ENCODE data around the gene TRAK2.
"Not testable (repeated sequence)": the region's sequence is repeated elsewhere in the genome, so short reads cannot be mapped to it uniquely, and the experiment has no call there.

TRAK2 gene

GRCh38 chr2:201451292-201452057, at the start of gene TRAK2, which contains the start of gene STRADB:
Gene TRAK2, minus strand, starts transcription at chr2:201451458. Its CDS starts 30,951 bp downstream, at chr2:201420507.
Gene STRADB, plus strand, starts transcription at chr2:201451740. Its CDS starts 3,101 bp downstream, at chr2:201454841.
- peak; percentile 97 for DNase-seq

DNA sequence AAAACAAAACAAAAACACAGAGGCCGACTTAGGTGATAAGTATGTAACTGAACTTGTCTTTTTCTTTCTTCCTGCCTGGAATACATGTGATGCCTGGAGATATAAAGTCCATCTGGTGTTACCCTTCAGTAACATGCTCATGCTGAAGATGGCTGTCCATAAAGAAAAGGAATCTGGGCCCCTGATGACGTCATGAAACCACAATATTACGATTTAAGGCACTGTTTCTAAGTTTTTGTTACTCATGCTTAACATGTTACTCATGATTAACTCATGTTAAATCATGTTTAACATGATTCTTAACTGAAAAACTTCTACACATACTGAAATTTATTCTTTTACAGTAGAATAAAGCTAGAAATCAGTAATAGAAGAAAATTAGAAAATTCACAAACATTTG, 49.3 kb upstream of the TRAK2 start:
- DNase-seq: no peak

DNA sequence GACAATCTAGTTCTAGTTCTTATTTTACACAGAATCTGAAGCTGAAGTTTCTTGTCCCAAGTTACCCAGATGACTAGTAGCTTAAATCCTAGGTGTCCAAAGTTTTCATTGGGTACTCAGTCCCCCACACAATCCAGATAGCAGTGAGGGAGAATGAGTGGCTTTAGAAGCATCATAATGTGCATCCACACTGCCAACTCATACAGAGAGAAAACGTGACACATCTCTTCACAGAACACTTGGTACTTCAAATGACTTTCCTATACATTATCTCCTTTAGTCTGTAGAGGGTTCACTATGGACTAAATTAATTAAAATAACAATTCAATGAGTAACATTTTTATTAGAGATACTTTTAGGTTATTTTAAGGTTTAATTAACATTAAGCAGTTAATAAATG, 45.5 kb upstream of the TRAK2 start:
- DNase-seq: no peak

- DNase-seq: peak; percentile 24
Measured at GRCh38 chr2:201490291-201490690, 39.0 kb upstream of the TRAK2 start.

DNA sequence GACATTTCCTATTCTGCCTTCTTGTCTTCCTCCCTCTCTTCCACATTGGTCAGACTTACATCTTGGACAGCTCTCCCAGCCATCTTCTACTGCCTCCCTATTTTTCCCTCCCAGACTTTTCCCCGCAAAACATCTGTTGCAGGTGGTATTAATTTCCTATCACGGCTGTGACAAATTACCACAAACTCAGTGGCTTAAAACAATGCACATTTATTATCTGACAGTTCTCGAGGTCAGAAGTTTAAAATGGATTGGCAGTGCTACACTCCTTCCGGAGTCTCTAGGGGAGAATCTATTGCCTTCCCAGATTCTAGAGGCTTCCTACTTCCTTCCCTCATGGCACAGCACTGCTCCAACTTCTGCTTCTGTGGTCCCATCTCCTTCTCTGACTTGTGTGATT, 33.5 kb upstream of the TRAK2 start:
- no peak for DNase-seq

DNA sequence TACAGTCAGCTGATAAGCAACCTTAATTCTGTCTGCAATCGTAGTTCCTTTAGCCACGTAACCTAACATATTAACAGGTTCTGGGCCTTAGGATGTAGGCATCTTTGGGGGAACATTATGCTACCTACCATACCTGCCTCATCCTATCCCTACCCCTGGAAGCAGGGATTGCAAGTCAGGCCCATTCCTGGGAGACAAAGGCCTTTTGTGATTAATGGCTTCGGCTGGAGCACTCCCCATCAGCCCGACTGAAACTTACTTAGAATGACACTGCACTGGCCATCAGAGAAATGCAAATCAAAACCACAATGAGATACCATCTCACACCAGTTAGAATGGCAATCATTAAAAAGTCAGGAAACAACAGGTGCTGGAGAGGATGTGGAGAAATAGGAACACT, 32.5 kb upstream of the TRAK2 start:
- DNase-seq: not testable (repeated sequence)

GRCh38 chr2:201483342-201483741, 32.1 kb upstream of the TRAK2 start:
- no peak for DNase-seq

- no peak for DNase-seq
Measured at GRCh38 chr2:201482543-201482942, 31.3 kb upstream of the TRAK2 start.

GRCh38 chr2:201472411-201472810, 21.2 kb upstream of the TRAK2 start:
- DNase-seq: peak; percentile 49

- peak; percentile 9 for DNase-seq
Measured at GRCh38 chr2:201471732-201472393, 20.6 kb upstream of the TRAK2 start.

DNA sequence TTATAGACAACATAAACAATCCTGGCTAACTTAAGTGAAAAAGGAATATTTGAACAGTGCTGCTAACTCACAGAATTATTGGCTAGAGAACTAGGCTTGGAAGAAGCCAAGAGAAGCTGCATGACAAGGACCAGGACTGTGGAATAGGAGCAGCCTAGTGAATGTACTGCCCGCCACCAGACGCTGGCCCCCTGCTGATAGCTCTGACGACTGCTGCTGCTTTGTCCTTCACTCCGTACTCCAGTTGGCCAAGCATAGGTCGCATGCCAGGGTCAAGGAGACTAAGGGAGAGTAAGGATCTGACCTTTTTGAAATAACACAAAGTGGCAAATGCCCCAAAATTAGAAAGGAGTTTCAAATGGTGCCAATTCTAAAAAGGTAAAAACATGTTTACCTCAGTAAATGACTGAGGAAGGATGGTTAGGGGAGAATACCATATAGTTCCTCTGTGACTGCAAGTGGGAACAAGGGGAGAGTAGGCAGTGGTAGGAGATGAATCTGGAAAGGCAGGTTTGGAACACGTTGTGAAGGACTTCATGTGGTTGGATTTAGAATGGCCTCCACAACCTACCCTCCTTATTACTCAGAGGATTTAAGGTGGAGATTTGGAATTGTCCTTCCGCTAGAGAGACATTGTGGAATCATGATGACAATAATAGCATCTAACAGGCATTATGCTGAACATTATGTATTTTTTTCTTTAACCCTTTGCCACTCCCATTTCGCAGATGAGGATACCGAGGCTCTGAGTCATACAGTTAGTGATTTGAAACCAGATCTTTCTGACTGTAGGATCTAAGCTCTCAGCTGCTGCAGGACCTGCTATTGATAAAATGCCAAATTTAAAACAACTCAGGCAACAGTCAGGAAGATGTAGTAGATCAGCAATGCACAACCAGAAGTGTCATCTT, 19.8 kb upstream of the TRAK2 start:
- no peak for DNase-seq

DNA sequence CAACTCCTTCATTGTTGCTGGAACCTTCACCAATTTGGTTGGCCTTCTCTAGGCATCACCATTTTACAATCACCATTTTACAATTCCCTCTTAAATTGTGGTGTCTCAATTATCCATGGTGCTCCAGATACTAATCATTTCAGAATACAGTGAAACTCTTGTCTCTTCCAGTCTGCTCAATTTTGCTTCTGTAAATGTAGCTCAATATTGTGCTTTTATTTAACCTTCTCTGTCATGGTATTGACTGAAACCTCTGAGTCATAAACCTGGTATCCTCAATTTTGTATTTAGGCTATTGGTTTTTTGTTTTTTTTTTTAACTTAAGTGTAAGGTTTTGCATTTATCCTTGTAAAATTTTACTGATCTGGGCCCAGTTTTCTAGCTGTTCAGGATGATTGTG, 16.4 kb upstream of the TRAK2 start:
- DNase-seq: no peak

DNA sequence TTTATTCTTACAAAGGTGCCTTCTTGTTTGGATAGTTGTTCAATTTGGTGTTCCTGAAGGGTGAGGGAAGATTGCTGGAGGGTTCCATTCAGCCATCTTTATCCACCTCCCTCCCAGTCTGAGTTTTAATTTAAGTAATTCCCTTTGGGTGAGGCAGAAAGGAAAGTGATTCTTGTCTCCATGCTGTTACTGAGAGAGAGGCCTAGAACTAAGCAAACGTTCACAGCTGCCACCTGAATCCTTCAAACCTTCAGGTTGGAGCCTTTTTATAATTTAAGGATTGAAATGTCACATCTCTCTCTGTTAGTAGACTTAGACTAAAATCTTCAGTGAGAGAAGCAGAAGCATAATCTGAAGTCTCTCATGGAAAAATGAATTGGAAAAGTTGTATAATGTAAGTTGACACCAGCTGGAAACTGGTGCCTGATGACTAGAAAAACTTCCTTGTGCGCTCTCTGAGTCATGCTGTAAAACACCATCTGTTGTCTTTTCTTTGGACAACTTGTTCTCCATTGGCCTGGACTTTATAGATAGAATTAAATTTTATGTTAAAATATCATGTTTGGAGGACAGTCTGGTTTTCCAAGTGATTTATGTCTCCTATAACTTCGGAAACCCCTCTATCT, 14.9 kb upstream of the TRAK2 start:
- DNase-seq: peak; percentile 82

- peak; percentile 37 for DNase-seq
Measured at GRCh38 chr2:201465524-201465971, 14.3 kb upstream of the TRAK2 start.

GRCh38 chr2:201464547-201464946, 13.3 kb upstream of the TRAK2 start:
- DNase-seq: no peak

DNA sequence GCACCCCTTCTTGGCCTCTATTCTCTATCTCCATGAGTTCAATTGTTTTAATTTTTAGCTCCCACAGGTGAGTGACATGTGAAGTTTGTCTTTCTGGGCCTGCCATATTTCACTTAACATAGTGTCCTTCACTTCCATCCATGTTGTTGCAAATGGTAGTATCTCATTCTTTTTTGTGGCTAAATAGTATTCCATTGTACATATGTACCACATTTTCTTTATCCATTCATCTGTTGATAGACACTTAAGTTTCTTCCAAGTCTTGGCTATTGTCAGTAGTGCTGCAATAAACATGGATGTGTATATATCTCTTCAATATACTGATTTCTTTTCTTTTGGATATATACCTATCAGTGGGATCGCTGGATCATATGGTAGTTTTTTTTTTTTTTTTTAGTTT, 9.3 kb upstream of the TRAK2 start:
- DNase-seq: no peak

- no peak for DNase-seq
Measured at GRCh38 chr2:201458381-201458780, 7.1 kb upstream of the TRAK2 start.

DNA sequence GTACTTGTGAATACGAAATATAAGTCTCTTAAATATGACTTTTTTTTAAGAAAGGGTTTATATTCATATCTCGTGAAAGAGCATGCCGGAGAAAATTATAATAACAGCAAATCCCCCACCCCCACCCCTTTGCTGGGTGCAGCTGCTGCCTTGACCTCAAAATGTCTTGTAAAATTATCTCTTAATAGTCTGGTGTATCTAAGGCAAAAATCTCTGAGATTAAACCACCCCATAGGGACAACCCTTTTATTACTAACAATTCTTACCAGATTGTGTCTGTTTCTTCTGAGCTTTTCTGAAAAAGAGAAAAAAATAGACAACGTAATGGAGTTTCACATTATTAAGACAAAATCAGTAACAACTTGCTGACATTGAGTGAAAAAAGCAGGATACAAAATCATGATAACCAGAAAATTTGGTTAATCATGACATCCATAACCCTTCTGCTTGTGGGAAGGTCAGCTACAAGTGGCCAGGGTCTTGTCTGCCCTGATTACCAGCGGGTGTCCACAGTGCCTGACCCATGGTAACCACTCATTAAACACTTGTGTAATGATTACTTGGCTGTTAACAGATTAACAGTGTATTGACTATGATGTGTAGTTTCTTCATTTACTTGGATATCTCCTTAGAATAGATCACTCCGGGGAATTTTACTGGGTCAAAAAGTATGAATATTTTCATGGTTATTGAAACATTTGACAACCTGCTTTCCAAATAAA, 1.8 kb upstream of the TRAK2 start:
- DNase-seq: peak; percentile 67

GRCh38 chr2:201452058-201452921, 1.0 kb upstream of the TRAK2 start:
- DNase-seq: peak; percentile 67

- DNase-seq: peak; percentile 99
Measured at GRCh38 chr2:201450954-201451291, 335 bp downstream of the TRAK2 start.

GRCh38 chr2:201448701-201449100, 2.6 kb downstream of the TRAK2 start:
- DNase-seq: peak; percentile 63

All from NCI-H82 (cell line).